WTC11 (cell line): ENCODE data around the gene BCAS3.

Source experiments
- KAT7 ChIP-seq: sonication (generic); formaldehyde crosslinking; IDR thresholded peaks from 2 replicates; pipeline ENCODE4 v1.8.1; 2023; ENCODE audit warnings: missing genetic modification reagents, mild to moderate bottlenecking, borderline replicate concordance
- NR1H2 ChIP-seq: sonication (generic); formaldehyde crosslinking; IDR thresholded peaks from 2 replicates; pipeline ENCODE4 v1.9.0; 2021; ENCODE audit warnings: mild to moderate bottlenecking, moderate library complexity, missing genetic modification reagents
- SMAD3 ChIP-seq: sonication (generic); formaldehyde crosslinking; IDR thresholded peaks from 2 replicates; pipeline ENCODE4 v1.8.0; 2022; ENCODE audit warnings: missing genetic modification reagents, mild to moderate bottlenecking, borderline replicate concordance
- TEAD4 ChIP-seq: sonication (generic); formaldehyde crosslinking; IDR thresholded peaks from 2 replicates; pipeline ENCODE4 v1.8.0; 2022; ENCODE audit warnings: mild to moderate bottlenecking, missing genetic modification reagents
- USF2 ChIP-seq: sonication (generic); formaldehyde crosslinking; IDR thresholded peaks from 2 replicates; pipeline ENCODE4 v1.8.1; 2023; ENCODE audit warnings: mild to moderate bottlenecking, missing genetic modification reagents, moderate library complexity
- ZBTB43 ChIP-seq: sonication (generic); formaldehyde crosslinking; IDR thresholded peaks from 2 replicates; pipeline ENCODE4 v1.8.1; 2023; ENCODE audit warnings: mild to moderate bottlenecking, missing genetic modification reagents
- ZNF138 ChIP-seq: sonication (generic); formaldehyde crosslinking; conservative IDR thresholded peaks from 2 replicates; pipeline ENCODE4 v1.8.1; 2022; ENCODE audit warnings: mild to moderate bottlenecking, moderate library complexity, missing genetic modification reagents
- ZNF317 ChIP-seq: sonication (generic); formaldehyde crosslinking; IDR thresholded peaks from 2 replicates; pipeline ENCODE4 v1.8.1; 2023; ENCODE audit warnings: low read depth, mild to moderate bottlenecking, moderate library complexity, missing genetic modification reagents, borderline replicate concordance
- TF ChIP-seq, protein P1 (sequence below): sonication (generic); formaldehyde crosslinking; conservative IDR thresholded peaks from 2 replicates; pipeline ENCODE4 v1.8.1; 2023; ENCODE audit warnings: mild to moderate bottlenecking, low read depth, missing genetic modification reagents, moderate library complexity
- TF ChIP-seq, protein P2 (sequence below): fragments of 200-600 bp; IDR thresholded peaks from 2 replicates; pipeline ENCODE4 v1.8.0; 2022; ENCODE audit warnings: antibody characterized with exemption
- TF ChIP-seq, protein P3 (sequence below): sonication (generic); formaldehyde crosslinking; IDR thresholded peaks from 2 replicates; pipeline ENCODE4 v1.8.1; 2022; ENCODE audit warnings: missing genetic modification reagents, borderline replicate concordance
- TF ChIP-seq, protein P4 (sequence below): sonication (generic); formaldehyde crosslinking; conservative IDR thresholded peaks from 2 replicates; pipeline ENCODE4 v1.8.1; 2022; ENCODE audit warnings: mild to moderate bottlenecking, missing genetic modification reagents
- TF ChIP-seq, protein P5 (sequence below): sonication (generic); formaldehyde crosslinking; IDR thresholded peaks from 2 replicates; pipeline ENCODE4 v1.8.0; 2022; ENCODE audit warnings: mild to moderate bottlenecking, missing genetic modification reagents

GRCh38 chr17:61158376-61158775, 480.7 kb downstream of the BCAS3 start:
- TF ChIP-seq SMAD3 (no peak), TEAD4 (no peak), ZBTB43 (CRISPR knock-in tag) (no peak), NR1H2 (CRISPR knock-in tag) (no peak), ZNF317 (no peak), KAT7 (no peak), USF2 (CRISPR knock-in tag) (no peak), ZNF138 (no peak)
- TF ChIP-seq, protein P1, sequence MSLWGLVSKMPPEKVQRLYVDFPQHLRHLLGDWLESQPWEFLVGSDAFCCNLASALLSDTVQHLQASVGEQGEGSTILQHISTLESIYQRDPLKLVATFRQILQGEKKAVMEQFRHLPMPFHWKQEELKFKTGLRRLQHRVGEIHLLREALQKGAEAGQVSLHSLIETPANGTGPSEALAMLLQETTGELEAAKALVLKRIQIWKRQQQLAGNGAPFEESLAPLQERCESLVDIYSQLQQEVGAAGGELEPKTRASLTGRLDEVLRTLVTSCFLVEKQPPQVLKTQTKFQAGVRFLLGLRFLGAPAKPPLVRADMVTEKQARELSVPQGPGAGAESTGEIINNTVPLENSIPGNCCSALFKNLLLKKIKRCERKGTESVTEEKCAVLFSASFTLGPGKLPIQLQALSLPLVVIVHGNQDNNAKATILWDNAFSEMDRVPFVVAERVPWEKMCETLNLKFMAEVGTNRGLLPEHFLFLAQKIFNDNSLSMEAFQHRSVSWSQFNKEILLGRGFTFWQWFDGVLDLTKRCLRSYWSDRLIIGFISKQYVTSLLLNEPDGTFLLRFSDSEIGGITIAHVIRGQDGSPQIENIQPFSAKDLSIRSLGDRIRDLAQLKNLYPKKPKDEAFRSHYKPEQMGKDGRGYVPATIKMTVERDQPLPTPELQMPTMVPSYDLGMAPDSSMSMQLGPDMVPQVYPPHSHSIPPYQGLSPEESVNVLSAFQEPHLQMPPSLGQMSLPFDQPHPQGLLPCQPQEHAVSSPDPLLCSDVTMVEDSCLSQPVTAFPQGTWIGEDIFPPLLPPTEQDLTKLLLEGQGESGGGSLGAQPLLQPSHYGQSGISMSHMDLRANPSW = no peak
- TF ChIP-seq, protein P2, sequence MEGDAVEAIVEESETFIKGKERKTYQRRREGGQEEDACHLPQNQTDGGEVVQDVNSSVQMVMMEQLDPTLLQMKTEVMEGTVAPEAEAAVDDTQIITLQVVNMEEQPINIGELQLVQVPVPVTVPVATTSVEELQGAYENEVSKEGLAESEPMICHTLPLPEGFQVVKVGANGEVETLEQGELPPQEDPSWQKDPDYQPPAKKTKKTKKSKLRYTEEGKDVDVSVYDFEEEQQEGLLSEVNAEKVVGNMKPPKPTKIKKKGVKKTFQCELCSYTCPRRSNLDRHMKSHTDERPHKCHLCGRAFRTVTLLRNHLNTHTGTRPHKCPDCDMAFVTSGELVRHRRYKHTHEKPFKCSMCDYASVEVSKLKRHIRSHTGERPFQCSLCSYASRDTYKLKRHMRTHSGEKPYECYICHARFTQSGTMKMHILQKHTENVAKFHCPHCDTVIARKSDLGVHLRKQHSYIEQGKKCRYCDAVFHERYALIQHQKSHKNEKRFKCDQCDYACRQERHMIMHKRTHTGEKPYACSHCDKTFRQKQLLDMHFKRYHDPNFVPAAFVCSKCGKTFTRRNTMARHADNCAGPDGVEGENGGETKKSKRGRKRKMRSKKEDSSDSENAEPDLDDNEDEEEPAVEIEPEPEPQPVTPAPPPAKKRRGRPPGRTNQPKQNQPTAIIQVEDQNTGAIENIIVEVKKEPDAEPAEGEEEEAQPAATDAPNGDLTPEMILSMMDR = no peak
- TF ChIP-seq, protein P3, sequence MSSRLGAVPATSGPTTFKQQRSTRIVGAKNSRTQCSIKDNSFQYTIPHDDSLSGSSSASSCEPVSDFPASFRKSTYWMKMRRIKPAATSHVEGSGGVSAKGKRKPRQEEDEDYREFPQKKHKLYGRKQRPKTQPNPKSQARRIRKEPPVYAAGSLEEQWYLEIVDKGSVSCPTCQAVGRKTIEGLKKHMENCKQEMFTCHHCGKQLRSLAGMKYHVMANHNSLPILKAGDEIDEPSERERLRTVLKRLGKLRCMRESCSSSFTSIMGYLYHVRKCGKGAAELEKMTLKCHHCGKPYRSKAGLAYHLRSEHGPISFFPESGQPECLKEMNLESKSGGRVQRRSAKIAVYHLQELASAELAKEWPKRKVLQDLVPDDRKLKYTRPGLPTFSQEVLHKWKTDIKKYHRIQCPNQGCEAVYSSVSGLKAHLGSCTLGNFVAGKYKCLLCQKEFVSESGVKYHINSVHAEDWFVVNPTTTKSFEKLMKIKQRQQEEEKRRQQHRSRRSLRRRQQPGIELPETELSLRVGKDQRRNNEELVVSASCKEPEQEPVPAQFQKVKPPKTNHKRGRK = no peak
- TF ChIP-seq, protein P4, sequence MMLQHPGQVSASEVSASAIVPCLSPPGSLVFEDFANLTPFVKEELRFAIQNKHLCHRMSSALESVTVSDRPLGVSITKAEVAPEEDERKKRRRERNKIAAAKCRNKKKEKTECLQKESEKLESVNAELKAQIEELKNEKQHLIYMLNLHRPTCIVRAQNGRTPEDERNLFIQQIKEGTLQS (CRISPR knock-in tag) = no peak
- TF ChIP-seq, protein P5, sequence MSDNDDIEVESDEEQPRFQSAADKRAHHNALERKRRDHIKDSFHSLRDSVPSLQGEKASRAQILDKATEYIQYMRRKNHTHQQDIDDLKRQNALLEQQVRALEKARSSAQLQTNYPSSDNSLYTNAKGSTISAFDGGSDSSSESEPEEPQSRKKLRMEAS (CRISPR knock-in tag) = no peak
